ENCODE measurements around the gene MUC7. TPM values are rescaled to one million over a fixed set of nuclear protein-coding genes. Genes with fewer than 3 reads are reported as not detected.

Gene MUC7
- total RNA-seq, 1 donor from 2014 or later: not detected

DNA sequence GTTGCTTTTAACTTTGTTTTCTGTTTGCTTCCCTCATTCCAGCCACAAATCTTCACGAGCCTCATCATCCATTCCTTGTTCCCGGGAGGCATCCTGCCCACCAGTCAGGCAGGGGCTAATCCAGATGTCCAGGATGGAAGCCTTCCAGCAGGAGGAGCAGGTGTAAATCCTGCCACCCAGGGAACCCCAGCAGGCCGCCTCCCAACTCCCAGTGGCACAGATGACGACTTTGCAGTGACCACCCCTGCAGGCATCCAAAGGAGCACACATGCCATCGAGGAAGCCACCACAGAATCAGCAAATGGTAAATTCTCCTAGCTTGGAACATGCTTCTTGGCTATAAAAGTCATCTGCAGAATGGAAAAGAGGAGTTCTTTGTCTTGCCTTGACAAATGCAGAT is 59.0 kb downstream of the MUC7 start:
- Mint-ChIP-seq H3K4me3 (ENCODE audit: unreplicated experiment) (no peak overlapping the region), H3K9me3 (ENCODE audit: unreplicated experiment) (no peaks in the 10 kb centered on the region), H3K27ac (ENCODE audit: unreplicated experiment) (no peak overlapping the region), H3K36me3 (ENCODE audit: unreplicated experiment) (no peaks in the 10 kb centered on the region), H3K4me1 (ENCODE audit: unreplicated experiment) (no peaks in the 10 kb centered on the region), H3K27me3 (ENCODE audit: unreplicated experiment) (peaks cover 7% of the 10 kb centered on the region)
- TF ChIP-seq, protein P1, sequence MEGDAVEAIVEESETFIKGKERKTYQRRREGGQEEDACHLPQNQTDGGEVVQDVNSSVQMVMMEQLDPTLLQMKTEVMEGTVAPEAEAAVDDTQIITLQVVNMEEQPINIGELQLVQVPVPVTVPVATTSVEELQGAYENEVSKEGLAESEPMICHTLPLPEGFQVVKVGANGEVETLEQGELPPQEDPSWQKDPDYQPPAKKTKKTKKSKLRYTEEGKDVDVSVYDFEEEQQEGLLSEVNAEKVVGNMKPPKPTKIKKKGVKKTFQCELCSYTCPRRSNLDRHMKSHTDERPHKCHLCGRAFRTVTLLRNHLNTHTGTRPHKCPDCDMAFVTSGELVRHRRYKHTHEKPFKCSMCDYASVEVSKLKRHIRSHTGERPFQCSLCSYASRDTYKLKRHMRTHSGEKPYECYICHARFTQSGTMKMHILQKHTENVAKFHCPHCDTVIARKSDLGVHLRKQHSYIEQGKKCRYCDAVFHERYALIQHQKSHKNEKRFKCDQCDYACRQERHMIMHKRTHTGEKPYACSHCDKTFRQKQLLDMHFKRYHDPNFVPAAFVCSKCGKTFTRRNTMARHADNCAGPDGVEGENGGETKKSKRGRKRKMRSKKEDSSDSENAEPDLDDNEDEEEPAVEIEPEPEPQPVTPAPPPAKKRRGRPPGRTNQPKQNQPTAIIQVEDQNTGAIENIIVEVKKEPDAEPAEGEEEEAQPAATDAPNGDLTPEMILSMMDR (IDR thresholded peaks at IDR 0.05): no peak
- DNase-seq (ENCODE audit: extremely low spot score, unreplicated experiment): no peak

DNA sequence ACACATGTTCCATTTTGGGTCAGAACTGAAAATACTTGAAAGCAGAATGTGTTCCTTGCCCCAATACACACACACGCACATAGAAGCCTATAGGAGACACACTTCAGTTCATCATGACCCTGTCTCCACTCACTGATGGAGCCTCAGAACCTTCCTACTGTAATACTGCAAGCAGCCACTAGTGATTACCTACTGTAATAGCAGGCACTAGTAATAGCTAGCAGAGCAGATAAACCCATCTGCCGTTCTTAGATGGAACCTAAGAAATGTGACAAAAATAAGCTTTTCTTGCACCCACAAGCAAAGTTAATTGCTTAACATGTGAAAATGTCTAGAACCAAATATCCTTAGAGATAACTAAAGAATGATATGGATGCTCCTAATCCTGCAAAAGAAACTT is 60.0 kb downstream of the MUC7 start:
- TF ChIP-seq, protein P1 (IDR thresholded peaks at IDR 0.05): no peak
- Mint-ChIP-seq H3K4me1 (ENCODE audit: unreplicated experiment) (no peaks in the 10 kb centered on the region), H3K27ac (ENCODE audit: unreplicated experiment) (no peak overlapping the region), H3K4me3 (ENCODE audit: unreplicated experiment) (no peak overlapping the region), H3K27me3 (ENCODE audit: unreplicated experiment) (peaks cover 2% of the 10 kb centered on the region), H3K9me3 (ENCODE audit: unreplicated experiment) (no peaks in the 10 kb centered on the region), H3K36me3 (ENCODE audit: unreplicated experiment) (no peaks in the 10 kb centered on the region)
- DNase-seq (ENCODE audit: extremely low spot score, unreplicated experiment): no peak

Other genes starting within 250 kb of the MUC7 start
- gene FDCSP, start 246.1 kb upstream of the MUC7 start, total RNA-seq: not detected in 2 replicates
- gene CSN3, start 229.6 kb upstream of the MUC7 start, total RNA-seq: not detected in 2 replicates
- not detected in 2 replicates for gene CABS1, start 137.2 kb upstream of the MUC7 start, total RNA-seq
- not detected in 2 replicates for gene SMR3A, start 111.4 kb upstream of the MUC7 start, total RNA-seq
- gene SMR3B, start 89.1 kb upstream of the MUC7 start, total RNA-seq: not detected in 2 replicates
- gene OPRPN, start 74.3 kb upstream of the MUC7 start, total RNA-seq: not detected in 2 replicates
- gene AMTN, start 46.4 kb downstream of the MUC7 start, total RNA-seq: not detected in 2 replicates
- not detected in 2 replicates for gene AMBN, start 120.1 kb downstream of the MUC7 start, total RNA-seq
- not detected in 2 replicates for gene ENAM, start 156.5 kb downstream of the MUC7 start, total RNA-seq
- gene JCHAIN, start 194.3 kb downstream of the MUC7 start, total RNA-seq: not detected in 2 replicates
- gene UTP3, start 216.3 kb downstream of the MUC7 start, total RNA-seq: 29.4 and 29.9 TPM in 2 replicates
- 73.5 and 73.8 TPM in 2 replicates for gene RUFY3, start 249.8 kb downstream of the MUC7 start, total RNA-seq